ENCODE data around the gene LIMS1. TPM values are rescaled to one million over a fixed set of nuclear protein-coding genes. Genes with fewer than 3 reads are reported as not detected.
A peak's percentile ranks its signal among the peaks of the same experiment; 100 is the strongest.
"Not testable (repeated sequence)": the region's sequence is repeated elsewhere in the genome, so short reads cannot be mapped to it uniquely, and the experiment has no call there.

Gene LIMS1
- total and polyA plus RNA-seq, 5 donors = 21.4 to 65.6 (median 55.1) TPM

- no peaks in the 10 kb centered on the region for H3K9me3 ChIP-seq (ENCODE audit: control insufficient read depth, low read length)
- no peaks in the 10 kb centered on the region for H3K27me3 ChIP-seq (ENCODE audit: control insufficient read depth, insufficient read depth)
- H3K27ac ChIP-seq (ENCODE audit: low read length) = no peak overlapping the region
- 73% methylated on average over 1 of the region's 1 CpG for WGBS
- ATAC-seq = no peak
- no peak for DNase-seq
- peaks cover 16% of the 10 kb centered on the region for H3K4me1 ChIP-seq (ENCODE audit: control insufficient read depth, insufficient read depth, low read length)
- H3K4me3 ChIP-seq (ENCODE audit: low read length) = no peak overlapping the region
- intact Hi-C loops (cut with DNase I) = no loop called here
Observed at GRCh38 chr2:108633409-108633808, 99.1 kb downstream of the LIMS1 start.

GRCh38 chr2:108634011-108634410 lies 99.7 kb downstream of the LIMS1 start:
- DNase-seq = no peak
- Histone ChIP-seq H3K27me3 (ENCODE audit: control insufficient read depth, insufficient read depth) (no peaks in the 10 kb centered on the region), H3K4me1 (ENCODE audit: control insufficient read depth, insufficient read depth, low read length) (peaks cover 16% of the 10 kb centered on the region), H3K27ac (ENCODE audit: low read length) (no peak overlapping the region), H3K4me3 (ENCODE audit: low read length) (no peak overlapping the region), H3K9me3 (ENCODE audit: control insufficient read depth, low read length) (no peaks in the 10 kb centered on the region)
- intact Hi-C loops (cut with DNase I) = no loop called here
- ATAC-seq = no peak

GRCh38 chr2:108634576-108635160 lies 100.4 kb downstream of the LIMS1 start:
- no peak overlapping the region for H3K4me3 ChIP-seq (ENCODE audit: low read length)
- intact Hi-C loops (cut with DNase I) = no loop called here
- no peak for ATAC-seq

GRCh38 chr2:108635630-108636354 lies 101.5 kb downstream of the LIMS1 start:
- ATAC-seq = no peak
- peaks cover 19% of the 10 kb centered on the region for H3K4me1 ChIP-seq (ENCODE audit: control insufficient read depth, insufficient read depth, low read length)
- H3K27me3 ChIP-seq (ENCODE audit: control insufficient read depth, insufficient read depth) = no peaks in the 10 kb centered on the region
- WGBS = 71% methylated on average over 13 of the region's 13 CpGs
- H3K4me3 ChIP-seq (ENCODE audit: low read length) = no peak overlapping the region
- intact Hi-C loops (cut with DNase I) = no loop called here
- H3K27ac ChIP-seq (ENCODE audit: low read length) = peak overlapping the region; percentile 50
- no peaks in the 10 kb centered on the region for H3K9me3 ChIP-seq (ENCODE audit: control insufficient read depth, low read length)
- DNase-seq = no peak

More at GRCh38 chr2:108634576-108635160, 100.4 kb downstream of the LIMS1 start:
- Histone ChIP-seq H3K27ac (ENCODE audit: low read length) (no peak overlapping the region), H3K4me1 (ENCODE audit: control insufficient read depth, insufficient read depth, low read length) (peaks cover 16% of the 10 kb centered on the region), H3K9me3 (ENCODE audit: control insufficient read depth, low read length) (no peaks in the 10 kb centered on the region), H3K27me3 (ENCODE audit: control insufficient read depth, insufficient read depth) (no peaks in the 10 kb centered on the region)
- no peak for DNase-seq
- WGBS = 55% methylated on average over 10 of the region's 10 CpGs

GRCh38 chr2:108637304-108637669 lies 103.0 kb downstream of the LIMS1 start:
- 2% methylated on average over 4 of the region's 4 CpGs for WGBS
- H3K27ac ChIP-seq (ENCODE audit: low read length) = peak overlapping the region; percentile 17
- intact Hi-C loops (cut with DNase I) = no loop called here
- ATAC-seq (peak; percentile 95 to 98), DNase-seq (peak; percentile 60 to 79 (median 72))
- no peaks in the 10 kb centered on the region for H3K9me3 ChIP-seq (ENCODE audit: control insufficient read depth, low read length)
- no peaks in the 10 kb centered on the region for H3K27me3 ChIP-seq (ENCODE audit: control insufficient read depth, insufficient read depth)
- no peak overlapping the region for H3K4me3 ChIP-seq (ENCODE audit: low read length)
- peaks cover 19% of the 10 kb centered on the region for H3K4me1 ChIP-seq (ENCODE audit: control insufficient read depth, insufficient read depth, low read length)

- intact Hi-C loops (cut with DNase I) = no loop called here
- peaks cover 16% of the 10 kb centered on the region for H3K4me1 ChIP-seq (ENCODE audit: control insufficient read depth, insufficient read depth, low read length)
- no peaks in the 10 kb centered on the region for H3K9me3 ChIP-seq (ENCODE audit: control insufficient read depth, low read length)
- WGBS = 64% methylated on average over 4 of the region's 4 CpGs
- H3K27ac ChIP-seq (ENCODE audit: low read length) = peak overlapping the region; percentile 28
- no peak for DNase-seq
- no peak overlapping the region for H3K4me3 ChIP-seq (ENCODE audit: low read length)
- no peaks in the 10 kb centered on the region for H3K27me3 ChIP-seq (ENCODE audit: control insufficient read depth, insufficient read depth)
- ATAC-seq = no peak
Observed at GRCh38 chr2:108640731-108641130, 106.5 kb downstream of the LIMS1 start.

GRCh38 chr2:108641756-108642155 lies 107.5 kb downstream of the LIMS1 start:
- Histone ChIP-seq H3K27ac (ENCODE audit: low read length) (no peak overlapping the region), H3K4me3 (ENCODE audit: low read length) (no peak overlapping the region), H3K4me1 (ENCODE audit: control insufficient read depth, insufficient read depth, low read length) (peaks cover 13% of the 10 kb centered on the region), H3K9me3 (ENCODE audit: control insufficient read depth, low read length) (no peaks in the 10 kb centered on the region), H3K27me3 (ENCODE audit: control insufficient read depth, insufficient read depth) (no peaks in the 10 kb centered on the region)
- no peak for ATAC-seq
- intact Hi-C loops (cut with DNase I) = no loop called here
- DNase-seq = no peak
- 29% methylated on average over 2 of the region's 2 CpGs for WGBS

- intact Hi-C loops (cut with DNase I) = no loop called here
- DNase-seq (no peak), ATAC-seq (peak in 1 of 2 donors; percentile 43)
- Histone ChIP-seq H3K9me3 (ENCODE audit: control insufficient read depth, low read length) (no peaks in the 10 kb centered on the region), H3K4me1 (ENCODE audit: control insufficient read depth, insufficient read depth, low read length) (peaks cover 8% of the 10 kb centered on the region), H3K27me3 (ENCODE audit: control insufficient read depth, insufficient read depth) (no peaks in the 10 kb centered on the region), H3K4me3 (ENCODE audit: low read length) (no peak overlapping the region), H3K27ac (ENCODE audit: low read length) (peak overlapping the region; percentile 66)
- WGBS = 83% methylated on average over 15 of the region's 15 CpGs
Observed at GRCh38 chr2:108643261-108643849, 109.1 kb downstream of the LIMS1 start.

GRCh38 chr2:108643862-108644261 lies 109.6 kb downstream of the LIMS1 start:
- H3K9me3 ChIP-seq (ENCODE audit: control insufficient read depth, low read length); intact Hi-C loops (cut with DNase I); H3K27me3 ChIP-seq (ENCODE audit: control insufficient read depth, insufficient read depth); H3K4me1 ChIP-seq (ENCODE audit: control insufficient read depth, insufficient read depth, low read length); H3K4me3 ChIP-seq (ENCODE audit: low read length): not testable (repeated sequence)
- ATAC-seq (peak; percentile 53 to 78), DNase-seq (peak in 1 of 3 donors; percentile 64)
- peak overlapping the region; percentile 66 for H3K27ac ChIP-seq (ENCODE audit: low read length)
- 76% methylated on average over 4 of the region's 4 CpGs for WGBS

GRCh38 chr2:108644446-108644845 lies 110.2 kb downstream of the LIMS1 start:
- H3K27ac ChIP-seq (ENCODE audit: low read length); DNase-seq; H3K4me3 ChIP-seq (ENCODE audit: low read length); H3K27me3 ChIP-seq (ENCODE audit: control insufficient read depth, insufficient read depth); H3K4me1 ChIP-seq (ENCODE audit: control insufficient read depth, insufficient read depth, low read length); H3K9me3 ChIP-seq (ENCODE audit: control insufficient read depth, low read length); ATAC-seq; intact Hi-C loops (cut with DNase I): not testable (repeated sequence)
- WGBS = 92% methylated on average over 6 of the region's 6 CpGs

- intact Hi-C loops (cut with DNase I); H3K4me1 ChIP-seq (ENCODE audit: control insufficient read depth, insufficient read depth, low read length); H3K9me3 ChIP-seq (ENCODE audit: control insufficient read depth, low read length); DNase-seq; H3K4me3 ChIP-seq (ENCODE audit: low read length); ATAC-seq; H3K27ac ChIP-seq (ENCODE audit: low read length); H3K27me3 ChIP-seq (ENCODE audit: control insufficient read depth, insufficient read depth): not testable (repeated sequence)
Observed at GRCh38 chr2:108648796-108649195, 114.5 kb downstream of the LIMS1 start.

Measured in right cardiac atrium (tissue), 5 donors.